Ureter (tissue), 1 donor: ENCODE measurements around the gene TIMM29. TPM values are rescaled to one million over a fixed set of nuclear protein-coding genes. Genes with fewer than 3 reads are reported as not detected.
"Not testable (repeated sequence)": the region's sequence is repeated elsewhere in the genome, so short reads cannot be mapped to it uniquely, and the experiment has no call there.

Source experiments
- DNase-seq: peaks from one replicate; pipeline ENCODE4 v3.0.0-alpha.2; 2020; ENCODE audit warnings: low spot score
- total RNA-seq: library from RNA; stranded (reverse); gene quantifications from one replicate; pipeline ENCODE4 v1.2.4, GENCODE V29; 2023
- donor health status: DM: yes; HTN: yes; CAD: no.

Gene TIMM29
- total RNA-seq, 1 donor from 2014 or later: 17.2 TPM

- DNase-seq: not testable (repeated sequence)
These were observed 14.8 kb downstream of the TIMM29 start for GRCh38 chr19:10943412-10943811.

GRCh38 chr19:10945264-10945663, 16.7 kb downstream of the TIMM29 start:
- DNase-seq: no peak

- DNase-seq: no peak
These were observed 18.5 kb downstream of the TIMM29 start for GRCh38 chr19:10946958-10947657.

GRCh38 chr19:10952809-10953208, 24.2 kb downstream of the TIMM29 start:
- DNase-seq: peak; percentile 65

- DNase-seq: not testable (repeated sequence)
These were observed 30.8 kb downstream of the TIMM29 start for GRCh38 chr19:10959277-10959968.

- peak; percentile 96 for DNase-seq
These were observed 31.9 kb downstream of the TIMM29 start, which contains the start of gene SMARCA4 for GRCh38 chr19:10960314-10961072. SMARCA4 (plus strand) TSS chr19:10961030; CDS start chr19:10984152, 23,122 bp downstream.

- DNase-seq: no peak
These were observed 32.7 kb downstream of the TIMM29 start for GRCh38 chr19:10961073-10961860.

- DNase-seq: no peak
These were observed 34.3 kb downstream of the TIMM29 start for GRCh38 chr19:10962863-10963262.

- no peak for DNase-seq
These were observed 35.3 kb downstream of the TIMM29 start for GRCh38 chr19:10963865-10964264.

GRCh38 chr19:10964903-10965302, 36.3 kb downstream of the TIMM29 start:
- no peak for DNase-seq

- no peak for DNase-seq
These were observed 36.8 kb downstream of the TIMM29 start for GRCh38 chr19:10965398-10965797.

GRCh38 chr19:10966809-10967208, 38.2 kb downstream of the TIMM29 start:
- no peak for DNase-seq

GRCh38 chr19:10968527-10969135, 40.0 kb downstream of the TIMM29 start:
- DNase-seq: no peak

GRCh38 chr19:10971107-10971726, 42.6 kb downstream of the TIMM29 start:
- DNase-seq: no peak

- peak; percentile 59 for DNase-seq
These were observed 46.9 kb downstream of the TIMM29 start for GRCh38 chr19:10975374-10976130.

- DNase-seq: no peak
These were observed 47.7 kb downstream of the TIMM29 start for GRCh38 chr19:10976131-10976892.

- no peak for DNase-seq
These were observed 49.1 kb downstream of the TIMM29 start for GRCh38 chr19:10977742-10978092.
